ENCODE measurements around the gene EPM2AIP1.
A peak's percentile ranks its signal among the peaks of the same experiment; 100 is the strongest.

Gene EPM2AIP1

DNA sequence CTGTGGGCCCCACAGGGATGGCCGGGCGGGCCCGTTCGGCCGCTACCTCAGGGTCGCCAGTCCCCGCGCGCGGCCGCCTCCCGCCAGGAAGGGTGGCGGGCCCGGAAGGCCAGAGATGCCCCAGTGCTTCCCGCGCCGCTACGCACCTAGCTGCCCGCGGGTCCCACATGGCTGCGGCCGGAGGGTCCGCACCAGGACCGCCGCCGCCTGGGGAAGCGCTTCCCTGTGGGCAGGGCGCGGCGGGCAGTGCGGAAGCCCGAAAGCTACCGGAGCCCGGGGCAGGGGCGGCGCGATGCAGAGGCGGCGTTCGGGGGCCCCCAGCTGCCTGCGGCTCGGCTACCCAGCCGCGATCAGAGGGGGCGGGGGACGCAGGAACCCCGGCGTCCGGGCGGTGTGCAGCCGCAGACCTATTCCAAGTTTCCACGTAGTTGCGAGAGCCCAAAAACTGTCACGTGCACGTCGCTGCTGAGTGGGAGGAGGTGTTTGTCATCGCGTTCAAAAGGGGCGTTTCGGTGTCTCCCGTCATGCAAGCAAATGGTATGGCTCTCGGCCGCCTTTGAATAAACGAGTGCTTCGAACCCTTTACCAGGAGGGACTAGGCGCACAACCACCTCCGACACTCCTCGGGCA, 48.2 kb downstream of the EPM2AIP1 start, which contains the start of gene TRANK1:
TSS of gene TRANK1 (minus strand) at position 414 of the 630 bp plus-strand sequence. CDS start at position 169, 245 bp downstream.
- peak; percentile 87 for DNase-seq

DNA sequence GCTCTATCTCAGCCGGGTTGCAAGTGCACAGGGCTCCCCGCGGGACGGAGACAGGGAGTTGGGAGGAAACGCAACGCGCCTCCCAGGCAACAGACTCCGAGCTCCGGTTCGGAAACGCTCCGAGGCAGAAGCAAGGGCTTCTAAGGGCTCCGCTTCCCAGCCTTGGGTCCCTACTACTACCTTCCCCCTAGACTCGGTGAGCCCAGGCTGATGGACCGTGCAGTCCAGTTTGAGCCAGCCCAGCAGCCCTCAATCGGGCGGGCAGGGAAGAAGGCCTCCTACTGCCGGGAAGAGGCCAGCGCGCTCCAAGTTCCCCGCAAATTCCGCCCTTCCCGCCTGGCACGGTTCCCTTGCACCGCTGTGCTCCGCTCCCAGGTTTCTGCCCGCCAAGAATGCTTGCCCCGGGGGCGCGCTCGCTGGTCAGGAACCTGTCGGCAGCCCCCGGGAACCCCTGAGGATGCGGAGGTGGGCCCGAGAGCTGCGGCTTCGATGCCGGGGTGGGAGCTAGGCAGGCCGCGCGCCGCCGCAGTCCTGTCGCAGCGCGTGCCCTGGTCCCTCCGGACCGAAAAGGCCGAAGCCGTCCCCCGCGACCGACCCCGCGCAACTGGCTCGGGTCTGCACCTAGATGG, 48.8 kb downstream of the EPM2AIP1 start:
- DNase-seq = peak; percentile 52

DNA sequence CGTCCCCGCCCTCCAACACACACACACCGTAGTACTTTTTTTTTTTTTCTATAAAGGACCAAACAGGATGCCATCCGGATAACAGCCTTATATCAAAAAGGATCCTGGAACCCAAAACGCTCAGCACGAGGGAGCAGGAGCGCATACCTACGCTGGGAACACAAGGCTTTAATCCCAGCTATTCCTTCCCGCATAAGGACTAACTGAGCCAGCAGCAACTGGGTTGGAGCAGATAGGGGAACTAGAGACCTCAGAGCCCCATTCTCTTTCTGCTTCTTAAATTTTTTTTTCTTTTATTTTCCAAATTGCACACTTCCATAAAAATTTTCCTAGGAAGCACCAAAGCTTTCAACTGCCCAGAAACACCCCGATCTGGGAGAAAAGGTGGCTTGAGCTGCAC, 49.3 kb downstream of the EPM2AIP1 start:
- DNase-seq = no peak

DNA sequence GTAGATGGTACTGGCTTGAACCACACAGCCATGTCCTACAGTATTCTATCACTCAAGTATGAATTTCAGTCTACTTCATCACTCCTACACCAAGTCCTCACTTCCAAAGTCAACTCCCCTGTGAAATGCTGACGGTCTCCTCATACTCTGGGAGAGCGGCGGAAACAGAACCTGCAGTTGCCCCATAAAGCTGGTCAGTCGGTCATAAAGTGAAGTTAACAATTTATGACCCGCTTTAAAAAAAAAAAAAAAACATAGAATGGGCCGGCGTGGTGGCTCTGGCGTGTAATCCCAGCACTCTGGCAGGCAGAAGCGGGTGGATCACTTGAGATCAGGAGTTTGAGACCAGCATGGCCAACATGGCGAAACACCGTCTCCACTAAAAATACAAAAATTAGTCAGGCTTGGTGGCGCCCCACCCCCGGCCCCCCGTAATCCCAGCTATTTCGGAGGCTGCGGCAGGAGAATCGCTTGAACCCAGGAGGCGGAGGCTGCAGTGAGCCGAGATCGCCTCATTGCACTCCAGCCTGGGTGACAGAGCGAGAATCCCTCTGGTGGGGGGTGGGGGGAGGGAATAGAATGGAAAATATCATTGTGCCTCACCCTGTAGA, 50.2 kb downstream of the EPM2AIP1 start:
- no peak for DNase-seq

DNA sequence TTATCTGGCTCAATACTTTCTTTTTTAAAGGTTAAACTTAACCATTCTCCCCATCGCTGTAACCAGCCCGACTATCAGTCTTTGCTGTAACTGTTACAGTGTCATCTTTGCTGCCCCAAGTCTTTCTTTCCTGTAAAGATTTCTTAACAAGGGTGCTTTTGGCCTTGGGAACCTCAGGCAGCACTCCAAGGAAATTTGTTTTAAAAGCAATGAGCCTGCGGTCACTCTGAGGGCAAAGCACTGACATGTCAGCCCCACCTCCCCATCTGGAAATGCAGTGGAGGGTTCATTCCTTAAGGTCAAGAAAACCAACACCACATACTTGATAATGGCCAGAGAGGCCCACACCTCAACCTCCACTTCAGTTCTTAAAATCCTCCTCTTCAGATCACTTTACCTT, 51.3 kb downstream of the EPM2AIP1 start:
- no peak for DNase-seq

DNA sequence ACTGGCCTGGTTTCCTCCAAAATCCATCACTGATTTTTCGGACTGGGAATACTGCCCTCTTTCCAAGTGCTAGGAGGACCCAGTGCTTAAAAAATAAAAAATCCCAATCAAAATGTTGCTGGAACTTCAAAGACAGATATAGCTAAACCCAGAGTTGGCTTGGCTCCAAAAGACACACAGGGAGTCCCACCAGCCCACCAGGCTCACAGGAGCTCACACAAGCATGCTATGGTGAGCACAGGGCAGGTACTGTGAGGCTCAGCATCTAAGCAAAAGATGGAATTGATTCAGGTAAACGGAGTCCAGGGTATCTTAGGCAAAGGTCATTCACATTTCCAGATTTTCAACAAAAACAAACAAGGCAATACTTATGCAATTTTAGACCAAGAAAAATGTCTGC, 51.8 kb downstream of the EPM2AIP1 start:
- no peak for DNase-seq

DNA sequence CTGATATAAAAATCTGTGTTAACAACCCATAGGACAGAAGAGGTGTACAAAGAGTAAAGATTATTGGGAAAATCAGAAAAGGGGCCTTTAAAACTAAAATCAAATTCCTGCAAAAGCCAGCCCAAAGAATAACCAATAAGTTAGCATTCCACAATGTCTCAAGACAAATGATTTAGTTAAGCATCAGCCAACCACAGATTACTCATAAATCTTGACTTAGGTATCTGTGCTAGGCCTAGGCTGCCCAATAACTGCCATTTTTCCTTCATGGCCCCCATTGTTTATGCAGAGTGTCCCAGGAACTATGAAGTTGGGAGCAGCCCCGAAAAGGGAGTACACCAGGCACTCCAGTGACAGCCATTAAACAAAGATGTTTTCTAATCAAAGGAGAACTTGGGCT, 55.4 kb downstream of the EPM2AIP1 start:
- no peak for DNase-seq

Data from CD4-positive, alpha-beta T cell treated with Interleukin-6 for 4 hours (primary cell).